ENCODE measurements around the gene SLC20A1.
"Not testable (repeated sequence)": the region's sequence is repeated elsewhere in the genome, so short reads cannot be mapped to it uniquely, and the experiment has no call there.

Gene SLC20A1

DNA sequence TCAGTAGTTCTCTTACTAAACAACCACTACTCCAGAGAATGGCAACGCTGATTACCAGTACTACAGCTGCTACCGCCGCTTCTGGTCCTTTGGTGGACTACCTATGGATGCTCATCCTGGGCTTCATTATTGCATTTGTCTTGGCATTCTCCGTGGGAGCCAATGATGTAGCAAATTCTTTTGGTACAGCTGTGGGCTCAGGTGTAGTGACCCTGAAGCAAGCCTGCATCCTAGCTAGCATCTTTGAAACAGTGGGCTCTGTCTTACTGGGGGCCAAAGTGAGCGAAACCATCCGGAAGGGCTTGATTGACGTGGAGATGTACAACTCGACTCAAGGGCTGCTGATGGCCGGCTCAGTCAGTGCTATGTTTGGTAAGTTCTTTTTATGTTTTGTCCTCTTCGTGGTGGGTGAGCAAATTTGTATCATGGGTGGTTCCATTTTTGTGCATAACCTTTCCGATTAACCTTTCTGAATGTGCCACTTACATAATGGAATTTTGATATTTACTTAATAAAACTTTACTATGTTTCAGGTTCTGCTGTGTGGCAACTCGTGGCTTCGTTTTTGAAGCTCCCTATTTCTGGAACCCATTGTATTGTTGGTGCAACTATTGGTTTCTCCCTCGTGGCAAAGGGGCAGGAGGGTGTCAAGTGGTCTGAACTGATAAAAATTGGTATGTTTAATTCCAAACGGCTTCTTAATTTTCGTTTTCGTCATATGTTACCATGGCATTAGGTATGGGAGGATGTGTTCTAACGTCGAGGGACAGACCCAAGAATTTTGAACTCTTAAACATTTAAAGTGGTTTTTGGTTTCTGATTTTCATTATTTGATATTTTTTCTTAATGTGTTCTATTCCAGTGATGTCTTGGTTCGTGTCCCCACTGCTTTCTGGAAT is 1.3 kb downstream of the SLC20A1 start:
- peak; percentile 29 for DNase-seq (ENCODE audit: low read depth)

DNA sequence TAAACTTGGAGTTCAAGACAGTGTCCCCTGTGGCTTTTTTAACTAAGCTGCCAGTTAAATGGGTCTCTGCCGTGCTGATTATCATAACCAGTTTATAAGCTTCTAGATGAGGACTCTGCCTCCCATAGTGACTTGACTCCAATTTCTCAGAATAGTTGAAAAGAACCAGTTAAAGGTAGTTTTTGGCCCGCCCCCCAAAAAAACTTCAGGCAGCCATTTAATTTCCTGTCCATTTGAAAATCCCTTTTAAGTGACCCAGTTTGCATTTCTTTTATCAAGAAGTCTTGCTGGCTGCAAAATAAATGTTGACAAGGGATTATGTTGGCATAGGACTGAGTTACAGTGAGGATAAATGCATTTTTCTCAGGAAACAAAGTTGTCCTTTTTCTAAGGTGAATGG is 2.3 kb downstream of the SLC20A1 start:
- no peak for DNase-seq (ENCODE audit: low read depth)

GRCh38 chr2:112656679-112657078 is 10.9 kb downstream of the SLC20A1 start:
- no peak for DNase-seq (ENCODE audit: low read depth)

- no peak for DNase-seq (ENCODE audit: low read depth)
These were observed 12.6 kb downstream of the SLC20A1 start for GRCh38 chr2:112658301-112658700.

DNA sequence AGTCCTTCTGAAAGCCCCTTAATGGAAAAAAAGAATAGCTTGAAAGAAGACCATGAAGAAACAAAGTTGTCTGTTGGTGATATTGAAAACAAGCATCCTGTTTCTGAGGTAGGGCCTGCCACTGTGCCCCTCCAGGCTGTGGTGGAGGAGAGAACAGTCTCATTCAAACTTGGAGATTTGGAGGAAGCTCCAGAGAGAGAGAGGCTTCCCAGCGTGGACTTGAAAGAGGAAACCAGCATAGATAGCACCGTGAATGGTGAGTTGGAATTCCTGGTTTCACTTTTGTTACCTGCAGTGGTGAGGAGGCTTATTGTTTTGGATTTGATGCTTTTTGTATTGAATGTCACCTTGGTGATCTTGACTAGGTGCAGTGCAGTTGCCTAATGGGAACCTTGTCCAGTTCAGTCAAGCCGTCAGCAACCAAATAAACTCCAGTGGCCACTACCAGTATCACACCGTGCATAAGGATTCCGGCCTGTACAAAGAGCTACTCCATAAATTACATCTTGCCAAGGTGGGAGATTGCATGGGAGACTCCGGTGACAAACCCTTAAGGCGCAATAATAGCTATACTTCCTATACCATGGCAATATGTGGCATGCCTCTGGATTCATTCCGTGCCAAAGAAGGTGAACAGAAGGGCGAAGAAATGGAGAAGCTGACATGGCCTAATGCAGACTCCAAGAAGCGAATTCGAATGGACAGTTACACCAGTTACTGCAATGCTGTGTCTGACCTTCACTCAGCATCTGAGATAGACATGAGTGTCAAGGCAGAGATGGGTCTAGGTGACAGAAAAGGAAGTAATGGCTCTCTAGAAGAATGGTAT is 13.3 kb downstream of the SLC20A1 start:
- no peak for DNase-seq (ENCODE audit: low read depth)

DNA sequence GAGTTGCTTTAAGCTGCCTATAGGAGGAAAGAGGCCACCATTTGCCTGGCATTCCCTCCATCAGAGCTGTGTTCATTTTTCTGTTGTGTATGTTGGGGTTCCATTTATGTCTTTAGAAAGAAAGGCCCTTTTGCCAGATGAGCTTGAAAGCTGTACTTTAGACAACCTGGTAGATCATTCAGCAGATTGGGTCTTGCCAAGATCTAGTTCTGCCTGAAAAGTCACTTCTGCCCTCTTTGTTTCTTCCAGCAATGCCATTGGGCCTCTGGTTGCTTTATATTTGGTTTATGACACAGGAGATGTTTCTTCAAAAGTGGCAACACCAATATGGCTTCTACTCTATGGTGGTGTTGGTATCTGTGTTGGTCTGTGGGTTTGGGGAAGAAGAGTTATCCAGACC is 14.4 kb downstream of the SLC20A1 start:
- DNase-seq (ENCODE audit: low read depth): no peak

DNA sequence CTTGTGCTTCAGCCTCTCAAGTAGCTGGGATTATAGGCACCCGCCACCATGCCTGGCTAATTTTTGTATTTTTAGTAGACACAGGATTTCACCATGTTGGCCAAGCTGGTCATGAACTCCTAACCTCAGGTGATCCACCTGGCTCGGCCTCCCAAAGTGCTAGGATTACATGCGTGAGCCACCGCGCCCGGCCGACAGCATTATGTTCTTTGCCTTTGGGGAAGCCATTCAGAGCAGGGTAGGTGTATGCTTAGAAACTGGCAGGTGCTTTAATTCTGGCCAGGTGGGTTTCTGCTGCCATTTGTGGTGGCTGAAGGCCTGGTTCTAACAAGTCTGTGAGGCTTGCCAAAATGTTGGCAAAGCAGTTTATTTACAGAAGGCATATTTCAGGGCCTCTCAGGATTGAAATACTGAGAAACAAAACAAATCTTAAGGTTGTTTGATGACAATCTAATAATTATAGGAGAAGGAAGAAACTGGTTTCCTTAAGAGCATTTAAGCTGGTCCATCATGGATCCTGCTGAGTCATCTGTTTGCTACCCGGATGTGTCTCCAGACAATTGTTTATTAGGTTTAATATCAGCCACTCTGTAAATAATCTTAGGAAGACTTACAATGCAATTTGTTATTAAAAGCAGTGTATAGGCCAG is 16.0 kb downstream of the SLC20A1 start:
- no peak for DNase-seq (ENCODE audit: low read depth)

DNA sequence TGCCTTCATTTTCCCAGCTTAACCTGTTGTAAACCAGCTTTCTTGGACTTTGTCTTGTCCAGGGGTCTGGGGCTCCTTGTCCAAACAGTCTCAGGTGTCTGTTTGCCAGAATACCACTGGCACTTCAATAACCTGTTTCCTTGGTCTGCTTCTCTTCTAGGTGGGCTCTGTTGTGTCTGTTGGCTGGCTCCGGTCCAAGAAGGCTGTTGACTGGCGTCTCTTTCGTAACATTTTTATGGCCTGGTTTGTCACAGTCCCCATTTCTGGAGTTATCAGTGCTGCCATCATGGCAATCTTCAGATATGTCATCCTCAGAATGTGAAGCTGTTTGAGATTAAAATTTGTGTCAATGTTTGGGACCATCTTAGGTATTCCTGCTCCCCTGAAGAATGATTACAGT is 17.0 kb downstream of the SLC20A1 start:
- no peak for DNase-seq (ENCODE audit: low read depth)

DNA sequence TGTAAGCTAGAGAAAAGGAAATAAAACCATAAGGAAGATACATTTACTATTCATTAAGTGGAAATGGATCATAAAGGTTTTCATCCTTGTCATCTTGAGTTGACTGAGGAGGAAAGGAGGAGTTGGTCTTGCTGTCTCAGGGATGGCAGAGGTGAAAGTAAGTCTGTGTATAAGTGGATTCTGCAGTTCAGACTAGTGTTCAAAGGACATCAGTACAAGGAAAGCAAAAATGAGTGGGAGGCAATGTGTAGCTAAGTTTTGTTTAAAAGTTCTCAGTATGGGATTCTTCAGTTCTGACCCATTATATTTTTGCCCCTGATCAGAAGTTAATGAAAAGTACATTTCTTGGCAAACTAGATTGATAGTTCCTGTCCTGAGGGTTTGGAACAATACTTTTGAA is 18.9 kb downstream of the SLC20A1 start:
- DNase-seq (ENCODE audit: low read depth): no peak

GRCh38 chr2:112665113-112665780 is 19.5 kb downstream of the SLC20A1 start:
- DNase-seq (ENCODE audit: low read depth): no peak

DNA sequence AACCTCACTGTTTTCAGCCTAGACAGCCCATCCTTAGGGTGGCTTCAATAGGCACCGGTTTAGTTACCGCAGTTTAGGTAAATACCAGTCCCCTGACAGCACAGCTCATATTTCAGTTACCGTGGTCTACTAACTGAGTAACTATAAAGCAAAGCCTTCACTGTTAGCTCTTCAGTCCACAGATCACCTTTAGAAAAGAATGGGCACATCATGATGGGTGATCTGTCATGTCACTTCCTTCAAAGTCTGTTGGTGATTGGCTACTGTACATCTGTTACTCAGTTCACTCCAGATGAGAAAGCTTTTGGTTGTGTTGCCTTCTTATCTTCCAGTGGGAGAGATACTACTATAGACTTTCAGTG is 21.0 kb downstream of the SLC20A1 start:
- no peak for DNase-seq (ENCODE audit: low read depth)

- not testable (repeated sequence) for DNase-seq (ENCODE audit: low read depth)
These were observed 21.8 kb downstream of the SLC20A1 start for GRCh38 chr2:112667540-112667939.

GRCh38 chr2:112669667-112670066 is 23.9 kb downstream of the SLC20A1 start:
- no peak for DNase-seq (ENCODE audit: low read depth)

GRCh38 chr2:112670252-112671022 is 24.7 kb downstream of the SLC20A1 start:
- no peak for DNase-seq (ENCODE audit: low read depth)

GRCh38 chr2:112671801-112672200 is 26.1 kb downstream of the SLC20A1 start:
- no peak for DNase-seq (ENCODE audit: low read depth)

DNA sequence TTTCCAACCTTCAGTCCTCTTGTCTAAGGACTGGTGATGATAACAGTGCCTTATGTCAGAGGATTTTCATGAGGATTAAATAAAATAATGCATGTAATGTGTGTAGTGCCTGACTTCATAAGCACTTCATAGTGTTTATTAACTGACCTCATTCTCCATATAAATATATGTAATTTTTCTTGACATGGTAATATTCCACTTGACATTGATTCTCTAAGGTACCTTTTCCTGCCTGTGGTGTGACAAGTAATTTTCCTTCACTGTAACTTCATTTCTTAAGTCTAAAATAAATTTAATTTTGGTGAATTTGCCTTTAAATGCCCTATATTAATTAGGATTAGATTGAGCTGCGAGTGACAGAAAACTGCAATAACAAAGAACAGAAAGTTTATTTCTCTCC is 27.3 kb downstream of the SLC20A1 start:
- no peak for DNase-seq (ENCODE audit: low read depth)

DNA sequence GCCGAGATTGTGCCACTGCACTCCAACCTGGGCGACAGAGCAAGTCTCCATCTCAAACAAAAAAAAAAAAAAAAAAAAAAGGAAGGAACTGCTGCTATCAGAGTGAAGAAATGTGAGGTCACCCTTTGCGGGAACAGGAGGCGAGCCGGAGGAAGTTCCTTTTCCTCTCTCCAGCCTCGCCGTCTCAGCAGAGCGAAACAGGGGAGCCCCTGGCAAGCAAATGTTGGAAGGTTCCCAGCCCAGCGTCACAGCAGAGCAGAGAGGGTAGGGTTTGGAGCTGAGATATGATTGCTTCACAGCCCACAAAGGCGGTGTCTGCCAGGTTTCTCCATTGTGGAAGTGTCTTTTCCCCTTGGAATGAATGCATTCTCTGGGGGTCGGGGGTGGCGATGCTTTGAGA is 28.5 kb downstream of the SLC20A1 start:
- DNase-seq (ENCODE audit: low read depth): no peak

GRCh38 chr2:112679484-112679883 is 33.7 kb downstream of the SLC20A1 start:
- peak; percentile 45 for DNase-seq (ENCODE audit: low read depth)

GRCh38 chr2:112680666-112681101 is 34.9 kb downstream of the SLC20A1 start:
- no peak for DNase-seq (ENCODE audit: low read depth)

GRCh38 chr2:112682101-112682500 is 36.4 kb downstream of the SLC20A1 start:
- no peak for DNase-seq (ENCODE audit: low read depth)

All from EH (cell line).